Activated CD4-positive, alpha-beta T cell treated with anti-CD3 and anti-CD28 coated beads, Interleukin-2, amount 10 ng/mL, durations not matched to agents 24 days and 14 days (primary cell): Measurements from ENCODE around the gene NKIRAS2. TPM values are rescaled to one million over a fixed set of nuclear protein-coding genes. Genes with fewer than 3 reads are reported as not detected.
A peak's percentile ranks its signal among the peaks of the same experiment; 100 is the strongest.

ENCODE experiments used
- DNase-seq: peaks from one replicate; pipeline ENCODE4 v3.0.0; 2022
- H3K27ac Mint-ChIP-seq: one replicate; pipeline ENCODE4 v1.8.0; 2022; ENCODE audit warnings: mild to moderate bottlenecking, mixed read lengths
- H3K27me3 Mint-ChIP-seq: one replicate; pipeline ENCODE4 v1.8.0; 2022; ENCODE audit warnings: mixed read lengths
- H3K36me3 Mint-ChIP-seq: one replicate; pipeline ENCODE4 v1.8.0; 2022; ENCODE audit warnings: low read depth, mild to moderate bottlenecking, mixed read lengths
- H3K4me1 Mint-ChIP-seq: one replicate; pipeline ENCODE4 v1.8.0; 2021; ENCODE audit warnings: mixed read lengths
- H3K4me3 Mint-ChIP-seq: one replicate; pipeline ENCODE4 v1.8.0; 2022; ENCODE audit warnings: mild to moderate bottlenecking, moderate library complexity, mixed read lengths
- H3K9me3 Mint-ChIP-seq: one replicate; pipeline ENCODE4 v1.8.0; 2021; ENCODE audit warnings: mixed read lengths
- intact Hi-C: fragments of 100-400 bp; cut with micrococcal nuclease; formaldehyde crosslinking; loops from one replicate; pipeline ENCODE4 v1.15.1; 2023
- total RNA-seq: library from RNA; stranded (reverse); gene quantifications from 2 replicates; pipeline ENCODE4 v1.2.3, GENCODE V29; 2022

Gene NKIRAS2
- total RNA-seq, 1 donor from 2014 or later = 30.3 TPM

DNA sequence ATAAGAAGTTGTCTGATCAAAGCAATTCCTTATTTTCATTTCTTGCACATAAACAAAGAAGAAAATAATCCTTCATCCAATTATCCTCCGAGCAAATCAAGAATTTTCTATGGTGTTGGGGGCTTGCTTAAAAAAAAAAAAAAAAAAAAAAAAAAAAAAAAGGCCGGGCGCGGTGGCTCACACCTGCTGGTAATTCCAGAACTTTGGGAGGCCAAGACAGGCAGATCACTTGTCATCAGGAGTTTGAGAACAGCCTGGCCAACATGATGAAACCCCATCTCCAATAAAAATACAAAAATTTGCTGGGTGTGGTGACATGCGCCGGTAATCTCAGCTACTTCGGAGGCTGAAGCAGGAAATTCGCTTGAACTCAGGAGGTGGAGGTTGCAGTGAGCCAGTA, 34.0 kb upstream of the NKIRAS2 start:
- H3K4me1 Mint-ChIP-seq = no peaks in the 10 kb centered on the region
- no peaks in the 10 kb centered on the region for H3K27me3 Mint-ChIP-seq
- intact Hi-C loops = no loop called here
- no peak for DNase-seq
- peaks cover 82% of the 10 kb centered on the region for H3K36me3 Mint-ChIP-seq
- no peak overlapping the region for H3K4me3 Mint-ChIP-seq
- no peaks in the 10 kb centered on the region for H3K9me3 Mint-ChIP-seq
- H3K27ac Mint-ChIP-seq = no peak overlapping the region

DNA sequence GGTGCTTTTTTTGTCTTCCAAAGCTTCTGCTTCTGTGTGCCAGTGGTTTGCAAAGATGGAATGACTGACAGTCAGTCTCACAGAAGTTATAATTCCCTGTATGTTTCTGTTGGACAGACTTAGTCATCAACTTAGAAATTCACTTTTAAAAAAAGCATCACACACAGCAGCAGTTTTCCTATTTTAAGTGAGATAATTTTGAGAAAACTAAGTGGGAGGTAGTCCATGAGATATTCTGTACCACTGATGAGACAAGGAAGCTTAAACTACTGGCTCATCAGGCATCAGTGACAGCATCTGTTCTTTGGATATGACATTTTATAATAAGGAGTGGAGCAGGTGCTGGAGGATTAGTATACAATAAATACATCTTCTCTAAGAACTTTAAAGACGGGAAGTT, 33.3 kb upstream of the NKIRAS2 start:
- H3K4me1 Mint-ChIP-seq = no peaks in the 10 kb centered on the region
- H3K27me3 Mint-ChIP-seq = no peaks in the 10 kb centered on the region
- no peak overlapping the region for H3K27ac Mint-ChIP-seq
- no peaks in the 10 kb centered on the region for H3K9me3 Mint-ChIP-seq
- H3K36me3 Mint-ChIP-seq = peaks cover 83% of the 10 kb centered on the region
- intact Hi-C loops = no loop called here
- H3K4me3 Mint-ChIP-seq = no peak overlapping the region
- no peak for DNase-seq

DNA sequence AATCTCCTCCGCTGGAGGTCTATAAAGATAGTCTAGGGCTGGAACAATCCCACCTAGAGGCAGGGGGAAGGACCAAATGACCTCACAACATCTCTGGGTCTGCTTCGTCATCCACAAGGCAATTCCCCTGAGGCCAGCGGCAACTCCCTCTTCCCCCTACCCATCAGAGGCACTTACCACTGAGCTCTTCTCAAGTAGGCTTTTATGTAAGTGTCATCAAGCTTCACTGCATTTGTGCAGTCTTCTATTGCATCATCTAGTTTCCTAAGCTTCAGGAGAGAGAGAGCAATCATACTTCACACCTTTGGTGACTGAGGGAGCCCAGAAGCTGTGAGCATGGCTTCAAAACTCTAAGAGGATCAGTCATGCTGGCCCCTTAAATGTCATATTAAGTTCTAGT, 32.2 kb upstream of the NKIRAS2 start:
- Mint-ChIP-seq H3K4me1 (no peaks in the 10 kb centered on the region), H3K27ac (peak overlapping the region; percentile 21), H3K4me3 (no peak overlapping the region), H3K27me3 (no peaks in the 10 kb centered on the region), H3K9me3 (no peaks in the 10 kb centered on the region), H3K36me3 (peaks cover 79% of the 10 kb centered on the region)
- intact Hi-C loops = no loop called here
- DNase-seq = no peak

DNA sequence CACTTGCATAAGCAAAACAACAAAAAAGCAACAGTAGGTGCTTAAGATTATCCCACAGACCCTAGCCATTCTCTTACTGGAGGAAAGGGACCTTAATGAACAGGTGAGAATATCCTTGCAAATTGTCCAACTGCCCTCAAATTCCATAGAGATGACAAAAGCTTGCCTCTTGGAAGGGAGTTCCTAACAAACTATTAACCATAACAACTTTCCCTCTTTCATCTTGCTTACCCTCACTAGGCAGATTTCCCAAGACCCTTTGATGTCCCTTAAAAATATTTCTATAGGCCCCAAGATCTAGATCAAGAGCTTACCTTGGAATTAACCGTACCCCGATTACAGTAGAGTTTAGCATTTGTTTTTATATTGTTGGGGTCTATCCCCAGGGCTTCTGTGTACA, 31.5 kb upstream of the NKIRAS2 start:
- peaks cover 79% of the 10 kb centered on the region for H3K36me3 Mint-ChIP-seq

DNA sequence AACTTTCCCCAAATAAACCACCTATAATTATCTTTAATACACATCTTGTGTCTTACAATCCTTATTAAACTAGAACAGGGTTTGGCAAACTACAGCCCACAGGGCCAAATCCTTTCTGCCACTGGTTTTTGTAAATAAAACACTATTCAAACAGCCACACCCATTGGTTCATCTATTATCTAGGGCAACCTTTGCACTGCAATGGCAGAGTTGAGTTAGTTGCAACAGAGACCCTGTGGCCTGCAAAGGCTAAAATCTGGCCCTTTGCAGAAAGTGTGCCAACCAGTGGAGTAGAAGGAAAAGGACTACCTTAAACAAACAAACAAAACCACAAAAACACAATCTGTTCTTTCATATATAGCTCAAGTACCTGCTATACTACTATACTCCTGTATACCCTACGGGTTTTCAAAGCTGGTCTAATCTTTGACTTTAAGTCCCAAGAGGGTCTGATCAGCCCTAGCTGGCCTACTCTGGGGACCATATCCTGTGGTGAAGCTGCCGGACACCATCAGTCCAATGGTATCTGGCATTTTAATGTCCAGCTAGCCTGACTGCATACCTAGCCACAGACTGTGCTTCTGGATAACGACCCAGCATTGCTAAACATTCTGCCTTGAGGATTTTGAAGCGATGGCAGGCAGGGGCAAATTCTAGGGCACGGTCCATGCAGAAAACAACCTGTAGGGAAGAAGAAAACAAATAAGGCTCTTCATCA, 30.0 kb upstream of the NKIRAS2 start:
- no peaks in the 10 kb centered on the region for H3K9me3 Mint-ChIP-seq
- DNase-seq = no peak
- no peak overlapping the region for H3K4me3 Mint-ChIP-seq
- no peak overlapping the region for H3K27ac Mint-ChIP-seq
- H3K4me1 Mint-ChIP-seq = no peaks in the 10 kb centered on the region
- intact Hi-C loops = no loop called here
- peaks cover 74% of the 10 kb centered on the region for H3K36me3 Mint-ChIP-seq
- no peaks in the 10 kb centered on the region for H3K27me3 Mint-ChIP-seq

More for the DNA sequence above, 31.5 kb upstream of the NKIRAS2 start:
- Mint-ChIP-seq H3K4me1 (no peaks in the 10 kb centered on the region), H3K9me3 (no peaks in the 10 kb centered on the region), H3K27ac (no peak overlapping the region), H3K4me3 (no peak overlapping the region), H3K27me3 (no peaks in the 10 kb centered on the region)
- no peak for DNase-seq
- intact Hi-C loops = no loop called here

DNA sequence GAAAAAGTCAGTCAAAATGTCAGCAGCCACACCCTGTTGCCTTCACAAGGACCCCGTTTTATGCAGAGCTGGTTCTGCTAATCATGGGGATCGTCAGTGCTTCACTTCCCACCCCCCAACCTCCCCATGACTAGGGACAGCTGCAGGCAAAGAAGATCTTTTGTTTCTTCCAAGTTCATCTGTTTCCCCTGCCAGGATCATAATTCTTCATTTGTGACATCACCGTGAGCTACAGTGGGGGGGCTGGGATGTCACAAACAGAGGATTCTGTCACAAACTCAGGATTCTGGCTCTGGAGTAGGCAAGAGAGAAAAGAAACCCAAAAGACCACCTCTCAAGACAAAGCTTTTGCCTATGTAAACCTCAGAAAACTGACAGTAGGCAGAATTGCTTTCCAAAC, 27.3 kb upstream of the NKIRAS2 start:
- peaks cover 73% of the 10 kb centered on the region for H3K36me3 Mint-ChIP-seq
- H3K4me1 Mint-ChIP-seq = peaks cover 11% of the 10 kb centered on the region
- H3K9me3 Mint-ChIP-seq = no peaks in the 10 kb centered on the region
- intact Hi-C loops = no loop called here
- no peak for DNase-seq
- H3K27ac Mint-ChIP-seq = no peak overlapping the region
- no peaks in the 10 kb centered on the region for H3K27me3 Mint-ChIP-seq
- no peak overlapping the region for H3K4me3 Mint-ChIP-seq

DNA sequence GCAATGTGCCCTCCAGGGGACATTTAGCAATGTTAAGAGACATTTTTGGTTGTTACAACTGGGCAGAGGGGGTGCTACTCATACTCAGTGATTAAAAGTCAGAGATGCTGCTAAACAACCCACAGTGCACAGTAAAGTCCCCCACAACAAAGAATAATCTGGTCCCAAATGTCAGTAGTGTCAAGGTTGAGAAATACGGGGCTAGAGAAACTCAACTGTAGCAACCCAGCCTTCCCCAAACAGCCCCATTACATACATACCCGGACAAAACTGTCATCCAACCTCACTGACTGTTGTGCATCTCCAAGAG, 23.1 kb upstream of the NKIRAS2 start:
- DNase-seq = no peak
- Mint-ChIP-seq H3K27ac (no peak overlapping the region), H3K4me3 (no peak overlapping the region), H3K36me3 (peaks cover 55% of the 10 kb centered on the region), H3K4me1 (peaks cover 15% of the 10 kb centered on the region), H3K27me3 (no peaks in the 10 kb centered on the region), H3K9me3 (no peaks in the 10 kb centered on the region)
- intact Hi-C loops = no loop called here

DNA sequence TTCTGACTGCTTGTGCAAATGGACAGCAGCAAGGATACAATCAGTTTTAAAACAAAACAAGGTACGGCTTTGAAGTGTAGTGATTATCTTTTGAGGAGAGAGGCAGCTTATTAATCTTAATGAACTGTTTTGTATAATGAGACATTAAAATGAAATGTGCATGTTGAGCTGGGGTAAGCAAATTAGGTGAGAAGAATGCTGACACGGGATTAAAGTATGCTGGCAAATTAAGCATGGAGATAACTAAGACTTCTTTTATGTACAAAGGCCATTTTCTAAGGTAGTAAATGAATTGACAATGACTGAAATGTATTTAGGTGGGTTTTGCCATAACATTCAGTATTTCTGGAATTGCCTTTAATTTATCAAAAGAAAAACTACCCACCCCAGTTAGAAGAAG, 21.4 kb upstream of the NKIRAS2 start:
- no peak for DNase-seq
- peaks cover 58% of the 10 kb centered on the region for H3K36me3 Mint-ChIP-seq
- H3K9me3 Mint-ChIP-seq = no peaks in the 10 kb centered on the region
- intact Hi-C loops = no loop called here
- no peaks in the 10 kb centered on the region for H3K27me3 Mint-ChIP-seq
- H3K4me3 Mint-ChIP-seq = no peak overlapping the region
- no peak overlapping the region for H3K27ac Mint-ChIP-seq
- peaks cover 23% of the 10 kb centered on the region for H3K4me1 Mint-ChIP-seq

DNA sequence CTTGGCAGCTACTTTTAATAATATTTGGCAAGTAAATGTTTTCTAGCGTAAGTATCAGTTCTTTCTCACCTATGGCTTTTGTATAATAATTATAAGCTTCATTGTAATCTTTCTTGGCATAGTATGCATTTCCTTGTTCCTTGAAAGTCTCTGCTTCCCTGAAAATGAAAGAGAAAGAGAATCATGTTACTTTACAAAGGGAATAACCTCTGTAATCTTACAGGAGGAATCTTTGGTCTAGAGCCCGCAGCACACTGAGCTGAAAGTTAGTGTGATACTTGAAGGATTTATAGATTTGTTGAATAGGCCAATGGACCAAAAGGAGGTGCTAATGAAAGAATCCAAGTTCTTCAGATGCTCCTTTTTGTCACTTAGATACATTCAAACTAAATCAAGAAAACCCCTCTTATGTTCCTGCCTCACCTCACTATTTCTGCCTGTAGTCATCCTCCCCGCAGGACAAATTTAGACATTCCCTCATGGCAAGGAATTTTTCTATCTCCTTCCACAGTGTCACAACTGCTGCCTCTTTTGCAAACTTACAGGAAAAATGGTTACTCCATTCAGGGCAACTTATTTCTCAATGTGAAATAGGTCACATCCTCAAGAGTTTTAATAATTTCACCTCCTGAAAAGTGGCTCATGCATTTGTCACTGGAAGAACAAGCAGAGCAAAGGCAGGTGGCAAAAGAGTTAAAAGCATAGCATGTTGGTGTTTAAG, 19.3 kb upstream of the NKIRAS2 start:
- intact Hi-C loops = no loop called here
- Mint-ChIP-seq H3K9me3 (no peaks in the 10 kb centered on the region), H3K27me3 (no peaks in the 10 kb centered on the region), H3K27ac (no peak overlapping the region), H3K36me3 (peaks cover 51% of the 10 kb centered on the region), H3K4me3 (no peak overlapping the region), H3K4me1 (peaks cover 27% of the 10 kb centered on the region)
- no peak for DNase-seq

DNA sequence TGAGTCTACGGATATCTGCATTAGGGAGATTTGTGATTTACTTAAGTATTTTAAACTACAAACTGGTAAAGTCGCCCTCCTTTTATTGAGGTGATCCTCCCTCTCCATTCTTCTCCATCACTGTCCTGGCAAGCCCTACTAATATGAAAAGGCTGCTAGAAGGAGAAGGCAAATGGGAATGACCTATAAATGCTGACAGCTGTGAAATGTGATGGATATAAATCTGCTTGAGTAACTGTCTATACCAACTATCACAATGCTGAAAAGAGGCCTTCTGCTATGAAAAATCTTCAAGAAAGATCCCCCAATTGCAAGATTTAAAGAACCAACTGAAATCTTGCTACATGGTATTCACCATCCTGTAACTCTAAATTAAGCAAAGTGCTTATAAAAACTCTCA, 18.2 kb upstream of the NKIRAS2 start:
- Mint-ChIP-seq H3K27ac (no peak overlapping the region), H3K36me3 (peaks cover 41% of the 10 kb centered on the region)
- intact Hi-C loops = no loop called here

DNA sequence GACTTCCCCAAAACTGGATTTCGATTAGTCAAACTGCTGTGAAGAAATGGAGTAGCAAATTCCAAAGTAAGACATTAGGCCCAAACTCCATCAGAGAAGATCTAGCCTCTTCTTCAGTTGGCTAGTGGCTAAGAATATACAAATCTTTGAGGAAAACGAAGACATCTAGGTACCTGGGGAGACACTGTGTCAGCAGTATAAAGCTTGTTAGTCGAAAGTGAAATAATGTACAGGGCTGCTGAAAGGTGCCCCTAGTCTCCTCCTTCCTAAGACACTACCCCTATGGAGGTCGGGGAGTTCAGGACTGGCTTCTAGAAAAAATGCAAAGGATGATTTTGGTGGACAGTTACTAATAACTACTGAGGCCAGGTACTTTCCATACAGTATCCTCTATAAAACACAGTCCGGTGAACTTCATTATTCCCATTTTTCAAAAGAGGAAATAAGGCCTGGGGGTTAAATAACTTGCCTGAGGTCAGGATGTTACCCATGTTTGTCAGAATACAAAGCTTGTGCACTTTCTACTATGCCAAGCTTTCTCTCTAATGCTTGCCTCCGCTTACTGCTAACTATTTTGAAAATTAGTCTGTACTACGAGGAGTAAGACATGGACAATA, 17.6 kb upstream of the NKIRAS2 start:
- Mint-ChIP-seq H3K4me1 (peaks cover 19% of the 10 kb centered on the region), H3K9me3 (no peaks in the 10 kb centered on the region), H3K27me3 (no peaks in the 10 kb centered on the region), H3K4me3 (no peak overlapping the region), H3K36me3 (peaks cover 40% of the 10 kb centered on the region), H3K27ac (no peak overlapping the region)
- DNase-seq = no peak
- intact Hi-C loops = no loop called here

More for the DNA sequence above, 18.2 kb upstream of the NKIRAS2 start:
- H3K27me3 Mint-ChIP-seq = no peaks in the 10 kb centered on the region
- peaks cover 20% of the 10 kb centered on the region for H3K4me1 Mint-ChIP-seq
- H3K4me3 Mint-ChIP-seq = no peak overlapping the region
- DNase-seq = no peak
- no peaks in the 10 kb centered on the region for H3K9me3 Mint-ChIP-seq

DNA sequence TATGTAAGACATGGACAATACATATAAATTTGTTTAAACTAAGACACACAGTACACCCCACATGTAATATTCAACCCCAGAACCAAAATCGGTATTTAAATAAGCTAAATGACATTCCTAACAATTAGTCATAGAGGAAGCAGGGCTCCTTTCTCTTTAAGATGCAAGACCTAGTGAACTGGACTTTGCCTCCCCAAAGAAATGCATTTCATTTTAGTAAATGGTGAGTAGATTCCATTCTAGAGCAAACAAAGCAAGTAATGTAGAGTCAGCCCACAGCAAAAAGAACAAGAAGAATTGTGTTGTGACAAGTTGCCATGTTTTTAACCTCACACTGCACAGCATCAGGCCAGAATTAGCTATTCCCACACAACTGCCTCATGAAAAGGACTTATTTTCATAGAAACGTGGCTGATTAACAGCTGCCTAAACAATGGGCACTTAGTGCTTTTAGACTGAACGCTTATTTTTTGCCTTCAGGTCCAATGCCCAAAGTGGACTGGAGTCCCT, 17.0 kb upstream of the NKIRAS2 start:
- intact Hi-C loops = no loop called here
- H3K4me3 Mint-ChIP-seq = no peak overlapping the region
- no peaks in the 10 kb centered on the region for H3K9me3 Mint-ChIP-seq
- peaks cover 19% of the 10 kb centered on the region for H3K4me1 Mint-ChIP-seq
- H3K27me3 Mint-ChIP-seq = no peaks in the 10 kb centered on the region
- H3K36me3 Mint-ChIP-seq = peaks cover 38% of the 10 kb centered on the region
- no peak for DNase-seq
- no peak overlapping the region for H3K27ac Mint-ChIP-seq

DNA sequence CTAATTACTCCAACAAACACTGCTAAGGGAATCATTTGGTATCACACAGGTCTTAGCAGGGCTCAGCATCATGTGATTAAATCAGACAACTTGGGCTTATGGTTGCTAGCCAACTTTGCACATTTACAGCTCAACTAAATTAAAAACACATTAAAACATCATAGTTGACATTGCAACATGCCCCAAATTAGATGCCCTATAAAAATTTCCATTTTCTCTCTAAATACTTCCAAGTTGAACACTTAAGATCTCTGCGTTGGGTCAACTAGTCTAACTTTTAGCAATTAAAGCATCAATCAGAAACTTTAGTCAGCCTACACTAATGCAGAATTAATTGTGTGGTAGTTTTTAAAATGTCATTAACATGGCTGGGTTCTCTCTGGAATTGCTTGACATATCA, 14.7 kb upstream of the NKIRAS2 start:
- Mint-ChIP-seq H3K36me3 (peaks cover 38% of the 10 kb centered on the region), H3K9me3 (no peaks in the 10 kb centered on the region), H3K4me1 (peaks cover 24% of the 10 kb centered on the region), H3K27ac (no peak overlapping the region), H3K27me3 (no peaks in the 10 kb centered on the region), H3K4me3 (no peak overlapping the region)
- intact Hi-C loops = no loop called here
- no peak for DNase-seq

DNA sequence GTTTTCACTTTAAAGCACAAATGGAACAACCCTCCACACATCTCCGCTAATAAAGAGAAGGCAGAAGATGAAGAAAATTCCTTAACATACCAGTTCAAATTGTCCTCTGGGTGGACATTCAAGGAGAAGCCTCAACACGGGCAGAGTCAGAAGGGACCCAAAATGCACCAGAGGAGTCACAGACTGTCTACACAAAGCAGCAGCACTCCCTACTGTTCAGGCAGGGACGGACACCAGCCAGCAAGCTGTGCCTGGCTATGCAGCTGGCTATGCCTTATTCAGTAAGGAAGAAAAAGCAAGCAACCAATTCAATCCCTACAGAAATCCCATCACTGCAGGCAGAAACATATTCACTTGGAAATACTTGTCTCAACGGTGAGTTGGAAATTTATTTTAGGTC, 10.7 kb upstream of the NKIRAS2 start:
- H3K4me1 Mint-ChIP-seq = peaks cover 36% of the 10 kb centered on the region
- no peaks in the 10 kb centered on the region for H3K9me3 Mint-ChIP-seq
- no peak overlapping the region for H3K4me3 Mint-ChIP-seq
- peaks cover 23% of the 10 kb centered on the region for H3K36me3 Mint-ChIP-seq
- H3K27ac Mint-ChIP-seq = peak overlapping the region; percentile 29
- DNase-seq = no peak
- intact Hi-C loops = no loop called here
- H3K27me3 Mint-ChIP-seq = no peaks in the 10 kb centered on the region
